Keratinocyte (primary cell): ENCODE results near the gene GCK.

Experiments
- CTCF ChIP-seq, 3 experiments: IDR thresholded peaks in 1 of 3; conservative IDR thresholded peaks in 1 of 3; optimal IDR thresholded peaks in 1 of 3; 2 replicates in 2 of 3; 3 replicates in 1 of 3; pipeline versions ENCODE3 to v1.5.1; 2011; ENCODE audit warnings: low read length in 3 of 3, mild to moderate bottlenecking in 3 of 3, moderate library complexity in 2 of 3, control low read depth in 1 of 3, inconsistent platforms in 1 of 3; ENCODE audit not compliant: insufficient read depth in 2 of 3; ENCODE audit errors: extremely low read depth in 1 of 3
- EZH2 ChIP-seq: IDR thresholded peaks from one replicate; pipeline ENCODE4 v1.6.1; 2012; ENCODE audit warnings: inconsistent platforms, mild to moderate bottlenecking, low read length, moderate library complexity

DNA sequence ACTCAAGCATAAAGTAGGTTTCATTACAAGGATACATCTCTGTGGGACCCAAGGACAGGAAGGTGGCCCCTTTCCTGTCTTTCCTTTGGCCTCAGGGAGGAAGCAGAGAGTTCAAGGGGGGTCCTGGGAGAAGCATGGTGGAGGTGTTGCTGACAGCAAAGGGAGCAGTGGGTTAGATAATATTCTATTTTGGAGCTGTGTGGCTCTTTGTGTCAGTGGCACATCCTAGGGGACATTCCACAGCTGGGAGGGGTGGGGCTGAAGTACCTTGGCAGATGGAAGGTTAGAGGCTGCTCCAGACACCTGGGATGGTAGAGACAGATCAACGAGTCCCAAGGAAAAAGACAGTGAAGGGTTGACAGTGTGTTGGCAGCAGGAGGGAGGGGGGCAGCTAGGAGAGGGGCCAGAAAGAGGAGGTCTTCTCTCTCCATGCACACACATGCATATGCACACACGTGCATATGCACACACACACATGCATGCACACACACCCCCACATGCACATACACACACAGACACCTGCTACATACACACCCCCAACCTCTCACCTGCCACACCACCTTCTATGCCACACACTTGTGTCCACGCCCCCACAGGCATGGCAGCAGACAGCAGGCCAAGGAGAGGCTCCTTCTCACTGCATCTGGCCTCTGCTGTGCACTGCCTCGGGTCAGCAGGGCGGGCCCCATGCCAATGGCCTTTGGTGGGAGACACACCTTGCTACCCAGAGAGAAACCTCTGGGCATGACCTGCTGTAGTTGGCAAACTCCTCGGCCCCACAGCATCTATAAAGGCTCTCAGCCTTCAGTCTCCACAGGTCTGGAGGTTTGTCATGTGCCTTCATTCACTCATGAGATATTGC lies 60.3 kb downstream of the GCK start:
- no peak for TF ChIP-seq CTCF (optimal IDR thresholded peaks at IDR 0.05 in 1 of 3, IDR thresholded peaks at IDR 0.05 in 1 of 3, conservative IDR thresholded peaks at IDR 0.05 in 1 of 3; ENCODE audit: extremely low read depth in 1 of 3, insufficient read depth in 2 of 3, low read length in 3 of 3)
- no peak for TF ChIP-seq EZH2
